GM18498 (cell line): ENCODE measurements around the gene CAMK2B.

Experiments
- ATAC-seq: cut with Tn5 transposase; IDR thresholded peaks from one replicate; pipeline ENCODE4 v1.9.1; 2021; ENCODE audit warnings: mild to moderate bottlenecking, moderate library complexity; ENCODE audit not compliant: unreplicated experiment

CAMK2B gene

GRCh38 chr7:44288811-44289340, 36.5 kb downstream of the CAMK2B start:
- no peak for ATAC-seq

GRCh38 chr7:44288381-44288685, 37.1 kb downstream of the CAMK2B start:
- no peak for ATAC-seq

- no peak for ATAC-seq
These were observed 37.7 kb downstream of the CAMK2B start for GRCh38 chr7:44287488-44288380.

GRCh38 chr7:44286618-44287487, 38.5 kb downstream of the CAMK2B start:
- ATAC-seq: no peak

- ATAC-seq: no peak
These were observed 39.2 kb downstream of the CAMK2B start for GRCh38 chr7:44286182-44286617.

GRCh38 chr7:44285561-44285960, 39.8 kb downstream of the CAMK2B start:
- ATAC-seq: no peak

GRCh38 chr7:44284881-44285541, 40.4 kb downstream of the CAMK2B start:
- no peak for ATAC-seq

GRCh38 chr7:44284216-44284615, 41.2 kb downstream of the CAMK2B start:
- ATAC-seq: no peak

GRCh38 chr7:44283381-44284211, 41.8 kb downstream of the CAMK2B start:
- no peak for ATAC-seq

- ATAC-seq: no peak
These were observed 42.7 kb downstream of the CAMK2B start for GRCh38 chr7:44282601-44283171.

GRCh38 chr7:44281811-44282600, 43.4 kb downstream of the CAMK2B start:
- ATAC-seq: no peak

GRCh38 chr7:44280993-44281721, 44.2 kb downstream of the CAMK2B start:
- no peak for ATAC-seq

- ATAC-seq: no peak
These were observed 44.8 kb downstream of the CAMK2B start for GRCh38 chr7:44280636-44280992.

GRCh38 chr7:44279731-44280505, 45.5 kb downstream of the CAMK2B start:
- no peak for ATAC-seq

- ATAC-seq: no peak
These were observed 46.1 kb downstream of the CAMK2B start for GRCh38 chr7:44279286-44279685.

- ATAC-seq: no peak
These were observed 46.8 kb downstream of the CAMK2B start for GRCh38 chr7:44278451-44279161.

GRCh38 chr7:44277851-44278250, 47.5 kb downstream of the CAMK2B start:
- ATAC-seq: no peak
